Astrocyte of the spinal cord (primary cell): ENCODE measurements around the gene TPD52L1.

ENCODE experiments used
- DNase-seq: peaks from one replicate; pipeline ENCODE4 v3.0.0; 2011; ENCODE audit warnings: low read depth, low spot score
- H3K4me3 ChIP-seq: 2 replicates; pipeline ENCODE4 v1.5.1; 2011; ENCODE audit warnings: low read depth, mild to moderate bottlenecking, low read length, moderate library complexity
- in situ Hi-C: cut with HindIII; loops from 2 replicates; pipeline ENCODE4 v1.10.0; 2017; ENCODE audit warnings: low sequenced_read_pairs
- TF ChIP-seq, protein P1 (sequence below): IDR thresholded peaks from 2 replicates; pipeline ENCODE4 v1.5.1; 2012; ENCODE audit warnings: low read depth, mild to moderate bottlenecking, low read length, inconsistent platforms

TPD52L1 gene

DNA sequence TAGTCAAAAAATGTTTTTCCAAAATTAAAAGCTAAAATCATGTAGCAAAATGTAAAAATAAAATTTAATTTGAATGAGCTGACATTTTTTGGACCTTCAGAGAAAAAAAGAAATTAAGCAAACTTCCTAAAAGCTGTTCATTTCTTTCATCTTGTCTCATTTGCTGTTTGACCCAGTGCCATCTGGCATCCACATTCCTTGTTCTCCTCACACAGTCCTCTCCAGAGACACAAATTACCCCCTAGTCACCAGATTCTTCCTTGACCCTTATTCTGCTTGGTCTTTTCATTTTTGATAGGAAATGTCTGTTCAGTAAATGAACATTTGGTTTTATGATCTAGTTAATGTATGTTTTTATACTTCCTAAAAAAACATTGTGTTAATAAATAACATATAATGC is 93.0 kb downstream of the TPD52L1 start:
- H3K4me3 ChIP-seq, result no peak overlapping the region
- TF ChIP-seq, protein P1, sequence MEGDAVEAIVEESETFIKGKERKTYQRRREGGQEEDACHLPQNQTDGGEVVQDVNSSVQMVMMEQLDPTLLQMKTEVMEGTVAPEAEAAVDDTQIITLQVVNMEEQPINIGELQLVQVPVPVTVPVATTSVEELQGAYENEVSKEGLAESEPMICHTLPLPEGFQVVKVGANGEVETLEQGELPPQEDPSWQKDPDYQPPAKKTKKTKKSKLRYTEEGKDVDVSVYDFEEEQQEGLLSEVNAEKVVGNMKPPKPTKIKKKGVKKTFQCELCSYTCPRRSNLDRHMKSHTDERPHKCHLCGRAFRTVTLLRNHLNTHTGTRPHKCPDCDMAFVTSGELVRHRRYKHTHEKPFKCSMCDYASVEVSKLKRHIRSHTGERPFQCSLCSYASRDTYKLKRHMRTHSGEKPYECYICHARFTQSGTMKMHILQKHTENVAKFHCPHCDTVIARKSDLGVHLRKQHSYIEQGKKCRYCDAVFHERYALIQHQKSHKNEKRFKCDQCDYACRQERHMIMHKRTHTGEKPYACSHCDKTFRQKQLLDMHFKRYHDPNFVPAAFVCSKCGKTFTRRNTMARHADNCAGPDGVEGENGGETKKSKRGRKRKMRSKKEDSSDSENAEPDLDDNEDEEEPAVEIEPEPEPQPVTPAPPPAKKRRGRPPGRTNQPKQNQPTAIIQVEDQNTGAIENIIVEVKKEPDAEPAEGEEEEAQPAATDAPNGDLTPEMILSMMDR, result no peak
- no peak for DNase-seq
- in situ Hi-C loops, result no loop called here

DNA sequence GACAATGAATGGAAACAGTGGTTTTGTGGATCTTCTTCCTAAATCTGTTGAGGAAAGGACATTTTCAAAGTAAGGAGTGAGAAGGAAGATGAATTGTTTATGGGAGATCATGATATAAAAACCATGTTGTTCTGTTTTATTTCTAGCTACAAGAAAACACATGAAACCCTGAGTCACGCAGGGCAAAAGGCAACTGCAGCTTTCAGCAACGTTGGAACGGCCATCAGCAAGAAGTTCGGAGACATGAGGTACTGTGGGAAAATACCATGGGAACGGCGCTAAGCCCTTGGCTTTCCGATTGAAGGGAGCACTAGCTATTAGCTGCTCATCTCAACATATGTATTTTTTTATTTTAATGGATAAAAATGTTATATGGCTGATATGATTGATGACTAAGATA is 94.6 kb downstream of the TPD52L1 start:
- TF ChIP-seq, protein P1, result no peak
- no peak overlapping the region for H3K4me3 ChIP-seq
- no peak for DNase-seq
- in situ Hi-C loops, result no loop called here

DNA sequence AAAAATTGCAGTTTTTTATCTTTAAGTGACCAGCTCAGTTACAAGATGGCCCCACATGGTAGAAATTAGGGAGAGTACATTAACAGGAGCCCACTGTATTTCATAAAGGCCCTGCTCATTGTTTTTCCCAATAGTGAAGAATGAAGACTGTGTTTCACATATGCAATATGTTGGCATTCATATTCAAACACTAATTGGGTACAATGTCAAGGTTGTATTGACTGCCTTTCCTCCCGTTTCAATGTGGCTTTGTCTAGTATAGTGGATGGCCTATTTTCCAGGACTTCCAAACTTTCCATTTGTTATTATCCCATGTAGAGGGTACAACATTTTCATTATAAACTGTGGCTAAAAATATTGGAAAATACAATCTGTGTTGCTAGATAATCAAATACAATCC is 96.9 kb downstream of the TPD52L1 start:
- TF ChIP-seq, protein P1, result no peak
- in situ Hi-C loops, result no loop called here
- H3K4me3 ChIP-seq, result no peak overlapping the region
- DNase-seq, result no peak

DNA sequence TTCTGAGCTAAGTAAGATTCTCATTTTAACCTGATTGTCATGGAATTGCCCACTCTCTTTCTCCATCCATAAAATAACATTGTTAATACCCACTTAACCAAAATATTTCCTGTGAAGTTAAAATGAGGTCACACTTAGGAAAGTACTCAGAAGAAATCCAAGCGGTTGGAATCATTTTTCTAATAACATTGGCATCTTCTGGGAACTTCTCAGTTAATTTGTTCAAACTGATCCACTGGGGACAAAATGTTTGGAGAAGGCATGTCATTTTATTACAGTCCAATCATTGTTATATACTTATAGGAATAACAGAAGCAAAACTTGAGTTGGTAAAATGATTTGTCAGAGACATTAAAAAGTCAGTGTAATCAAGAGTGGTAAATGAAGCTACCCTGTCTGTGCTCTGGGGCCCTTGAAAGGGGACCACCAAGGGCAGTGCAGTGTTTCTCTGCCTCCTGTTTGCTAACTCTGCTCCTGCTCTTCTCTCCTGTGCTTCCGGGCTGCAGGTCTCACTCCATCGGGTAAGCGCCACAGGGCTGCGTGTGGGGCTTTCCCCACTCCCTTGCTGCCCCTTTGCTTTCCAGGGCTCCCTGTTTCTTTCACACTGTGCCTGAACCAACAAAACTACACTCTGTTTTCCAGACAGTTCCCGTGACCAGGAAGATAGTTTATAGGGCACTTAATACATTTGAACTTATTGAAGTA is 98.1 kb downstream of the TPD52L1 start:
- TF ChIP-seq, protein P1, result no peak
- in situ Hi-C loops, result no loop called here
- peak; percentile 18 for DNase-seq
- no peak overlapping the region for H3K4me3 ChIP-seq

DNA sequence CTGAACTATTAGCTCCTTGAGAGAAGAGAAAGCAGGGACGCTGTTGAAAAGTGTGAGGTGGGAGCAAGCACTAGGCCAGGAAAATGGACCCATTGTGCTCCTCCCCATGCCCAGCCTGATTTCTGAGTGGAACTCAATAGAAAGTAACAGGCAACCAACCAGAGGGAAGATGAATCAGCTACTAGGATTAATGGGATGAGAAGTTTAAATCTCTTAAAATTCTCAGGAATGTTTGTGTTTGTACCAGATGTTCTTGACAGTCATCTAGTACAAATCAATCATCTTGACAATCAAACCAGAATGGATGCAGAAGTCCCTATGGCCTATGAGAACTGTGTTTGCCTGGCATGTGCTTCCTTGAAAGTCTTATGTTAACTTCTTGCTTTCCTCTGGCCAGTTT is 99.3 kb downstream of the TPD52L1 start:
- peak; percentile 19 for DNase-seq
- no peak overlapping the region for H3K4me3 ChIP-seq
- TF ChIP-seq, protein P1, result no peak
- in situ Hi-C loops, result no loop called here

DNA sequence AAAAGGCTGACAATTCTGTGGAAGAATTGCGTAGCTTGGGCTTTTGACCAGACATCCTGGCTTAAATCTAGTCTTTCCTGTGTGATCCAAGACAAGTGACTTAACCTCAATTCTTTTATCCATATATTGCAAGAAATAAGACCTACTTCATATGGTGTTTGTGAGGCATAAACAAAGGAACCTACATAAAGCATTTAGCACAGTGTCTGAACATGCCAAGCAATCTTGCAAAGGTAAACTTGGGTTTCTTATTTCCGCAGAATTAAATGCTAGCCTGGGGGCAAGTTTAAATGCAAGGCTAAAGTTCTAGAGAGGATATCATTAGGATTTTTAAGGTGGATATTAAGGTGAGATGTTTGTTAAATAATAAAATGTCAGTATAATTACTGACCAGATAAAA is 100.3 kb downstream of the TPD52L1 start:
- H3K4me3 ChIP-seq, result no peak overlapping the region
- in situ Hi-C loops, result no loop called here
- TF ChIP-seq, protein P1, result no peak
- no peak for DNase-seq

DNA sequence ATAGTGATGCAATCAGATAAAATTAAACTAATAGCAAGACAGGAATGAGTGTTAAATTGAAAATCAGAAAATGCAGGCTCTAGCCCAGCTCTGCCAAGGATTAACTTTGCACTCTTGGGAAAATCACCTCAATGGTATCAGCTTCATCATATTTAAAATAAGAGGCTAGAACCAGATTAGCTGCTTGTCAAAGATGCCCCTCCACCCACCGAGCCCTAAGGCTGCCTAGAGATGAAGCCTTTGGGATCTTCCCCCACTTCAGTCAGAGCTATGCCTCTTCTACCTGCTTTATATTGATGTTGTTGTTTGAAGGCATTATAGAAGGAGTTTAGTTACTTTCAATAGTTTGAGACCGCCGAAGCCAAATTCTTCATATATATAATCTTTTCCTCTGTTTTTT is 100.7 kb downstream of the TPD52L1 start:
- no peak for DNase-seq
- no peak overlapping the region for H3K4me3 ChIP-seq
- in situ Hi-C loops, result no loop called here
- TF ChIP-seq, protein P1, result no peak
